CD4-positive, alpha-beta T cell treated with Interleukin-2 at 100 ng/mL for 4 hours (primary cell): Measurements from ENCODE around the gene MARCHF9.

Source experiments
- DNase-seq: peaks from one replicate; pipeline ENCODE4 v3.0.0-alpha.2; 2020; ENCODE audit warnings: low spot score

Gene MARCHF9

GRCh38 chr12:57724003-57724935 lies 30.6 kb upstream of the MARCHF9 start:
- DNase-seq, result no peak

GRCh38 chr12:57724936-57725740 lies 29.8 kb upstream of the MARCHF9 start:
- DNase-seq, result no peak

- no peak for DNase-seq
Measured at GRCh38 chr12:57725851-57726150, 29.1 kb upstream of the MARCHF9 start.

- peak; percentile 23 for DNase-seq
Measured at GRCh38 chr12:57726151-57726883, 28.6 kb upstream of the MARCHF9 start.

- no peak for DNase-seq
Measured at GRCh38 chr12:57726884-57727757, 27.8 kb upstream of the MARCHF9 start.

- DNase-seq, result no peak
Measured at GRCh38 chr12:57727758-57728395, 27.0 kb upstream of the MARCHF9 start.

GRCh38 chr12:57729321-57729844 lies 25.5 kb upstream of the MARCHF9 start:
- no peak for DNase-seq

GRCh38 chr12:57730336-57731067 lies 24.4 kb upstream of the MARCHF9 start:
- DNase-seq, result no peak

GRCh38 chr12:57731411-57732080 lies 23.4 kb upstream of the MARCHF9 start:
- no peak for DNase-seq

GRCh38 chr12:57732270-57732669 lies 22.6 kb upstream of the MARCHF9 start:
- no peak for DNase-seq

- DNase-seq, result no peak
Measured at GRCh38 chr12:57732726-57733593, 21.9 kb upstream of the MARCHF9 start.

- no peak for DNase-seq
Measured at GRCh38 chr12:57733928-57734327, 21.0 kb upstream of the MARCHF9 start.

GRCh38 chr12:57734591-57734990 lies 20.3 kb upstream of the MARCHF9 start:
- DNase-seq, result no peak

- no peak for DNase-seq
Measured at GRCh38 chr12:57735198-57735855, 19.6 kb upstream of the MARCHF9 start.

GRCh38 chr12:57735952-57736740 lies 18.8 kb upstream of the MARCHF9 start:
- no peak for DNase-seq

GRCh38 chr12:57736741-57737466 lies 18.0 kb upstream of the MARCHF9 start:
- no peak for DNase-seq
